Endothelial cell of umbilical vein (primary cell): Measurements from ENCODE around the gene LPAR5. TPM values are rescaled to one million over a fixed set of nuclear protein-coding genes. Genes with fewer than 3 reads are reported as not detected.
A peak's percentile ranks its signal among the peaks of the same experiment; 100 is the strongest.

Experiments
- BruUV-seq: library from RNA; stranded (reverse); fragments of 400-500 nt; replicated peaks from 2 replicates; lab custom pipeline; 2021; lab: Mats Ljungman, UMichigan
- CTCF ChIA-PET: fragments of 300-600, 350-600 bp; sonication (Branson Sonifier 250); formaldehyde crosslinking; loops from one replicate; lab custom pipeline; 2021; ENCODE audit warnings: antibody characterized with exemption, inconsistent platforms; lab: Charles Lee
- POLR2A ChIA-PET: fragments of 300-600, 350-600 bp; sonication (Branson Sonifier 250); formaldehyde crosslinking; loops from one replicate; lab custom pipeline; 2021; ENCODE audit warnings: antibody characterized with exemption, inconsistent platforms; lab: Charles Lee
- DNase-seq: peaks from one replicate; pipeline ENCODE4 v3.0.0-alpha.2; 2011; ENCODE audit warnings: low read depth, low spot score
- FAIRE-seq: peaks from 2 replicates; lab custom pipeline; 2011; peaks lifted over from hg19 to GRCh38; lab: Jason Lieb, UNC
- H2AFZ ChIP-seq: 2 replicates; pipeline ENCODE4 v1.6.0; 2012; ENCODE audit warnings: low read depth, low read length, control low read depth, inconsistent platforms
- H3K27ac ChIP-seq: 2 replicates; pipeline ENCODE4 v1.5.1; 2011; ENCODE audit warnings: low read depth, mild to moderate bottlenecking, control low read depth, low read length, moderate library complexity; ENCODE audit not compliant: insufficient read depth
- H3K27me3 ChIP-seq, 2 experiments: 2 replicates each; pipeline versions ENCODE4 v1.6.0 to v1.6.1; 2011; ENCODE audit warnings: low read length in 2 of 2, mixed read lengths in 1 of 2; ENCODE audit not compliant: control insufficient read depth in 2 of 2, insufficient read depth in 2 of 2
- H3K36me3 ChIP-seq, 2 experiments: 2 replicates in 1 of 2; 3 replicates in 1 of 2; pipeline ENCODE4 v1.5.1; 2011; ENCODE audit warnings: low read length in 2 of 2, mild to moderate bottlenecking in 1 of 2, moderate library complexity in 1 of 2; ENCODE audit not compliant: control insufficient read depth in 2 of 2, insufficient read depth in 2 of 2; ENCODE audit errors: extremely low read depth in 1 of 2
- H3K4me1 ChIP-seq: 3 replicates; pipeline ENCODE4 v1.5.1; 2011; ENCODE audit warnings: mild to moderate bottlenecking, low read length; ENCODE audit not compliant: control insufficient read depth, insufficient read depth; ENCODE audit errors: extremely low read depth
- H3K4me2 ChIP-seq: 2 replicates; pipeline ENCODE4 v1.6.1; 2011; ENCODE audit warnings: low read length, control low read depth, mixed read lengths; ENCODE audit not compliant: insufficient read depth
- H3K4me3 ChIP-seq, 3 experiments: fragments of 200-600 bp in 1 of 3; sonication (generic), shearing (Covaris generic) in 1 of 3; replicated peaks in 1 of 3; 2 replicates each; pipeline ENCODE4 v1.5.1; 2011 to 2016; ENCODE audit warnings: control low read depth in 3 of 3, low read length in 3 of 3, mild to moderate bottlenecking in 2 of 3, inconsistent platforms in 1 of 3, low read depth in 1 of 3, moderate library complexity in 1 of 3; ENCODE audit not compliant: insufficient read depth in 1 of 3
- H3K79me2 ChIP-seq: 2 replicates; pipeline ENCODE4 v1.6.0; 2012; ENCODE audit warnings: low read length, inconsistent platforms; ENCODE audit not compliant: control insufficient read depth, insufficient read depth
- H3K9ac ChIP-seq: replicated peaks from 2 replicates; pipeline ENCODE3; 2011; ENCODE audit warnings: low read length, control low read depth; ENCODE audit not compliant: insufficient read depth; ENCODE audit errors: extremely low read depth
- H3K9me1 ChIP-seq: replicated peaks from 3 replicates; pipeline ENCODE4 v1.6.0; 2011; ENCODE audit warnings: mild to moderate bottlenecking, low read length; ENCODE audit not compliant: control insufficient read depth, insufficient read depth; ENCODE audit errors: extremely low read depth
- H3K9me3 ChIP-seq: replicated peaks from 2 replicates; pipeline ENCODE4 v1.5.1; 2012; ENCODE audit warnings: low read length, inconsistent platforms; ENCODE audit not compliant: control insufficient read depth, insufficient read depth
- H4K20me1 ChIP-seq: replicated peaks from 2 replicates; pipeline ENCODE3; 2011; ENCODE audit warnings: mild to moderate bottlenecking, low read length; ENCODE audit not compliant: control insufficient read depth, insufficient read depth; ENCODE audit errors: extremely low read depth
- CTCF ChIP-seq, 2 donors: IDR thresholded peaks; 1 replicate in 1 of 2; 2 replicates in 1 of 2; pipeline ENCODE4 v1.5.1; 2011; ENCODE audit warnings: low read length in 2 of 2, mild to moderate bottlenecking in 2 of 2, moderate library complexity in 2 of 2, control low read depth in 1 of 2, inconsistent platforms in 1 of 2, low read depth in 1 of 2; ENCODE audit not compliant: insufficient read depth in 1 of 2; ENCODE audit errors: extremely low read depth in 1 of 2
- EZH2 ChIP-seq: IDR thresholded peaks from 2 replicates; pipeline ENCODE4 v1.6.1; 2012; ENCODE audit warnings: borderline replicate concordance, low read depth, mild to moderate bottlenecking, moderate library complexity, low read length, inconsistent platforms; ENCODE audit not compliant: severe bottlenecking
- FOS ChIP-seq: IDR thresholded peaks from 2 replicates; pipeline ENCODE4 v1.6.1; 2011; ENCODE audit warnings: mild to moderate bottlenecking, low read length, moderate library complexity, borderline replicate concordance; ENCODE audit not compliant: insufficient read depth
- GATA2 ChIP-seq: IDR thresholded peaks from 2 replicates; pipeline ENCODE4 v1.7.0; 2011; ENCODE audit warnings: low read depth, mild to moderate bottlenecking, moderate library complexity, mixed read lengths, low read length; ENCODE audit not compliant: insufficient read length, insufficient read depth
- JUN ChIP-seq: IDR thresholded peaks from 2 replicates; pipeline ENCODE4 v1.6.1; 2011; ENCODE audit warnings: borderline replicate concordance, low read depth; ENCODE audit not compliant: insufficient read length, insufficient read depth
- MAX ChIP-seq: IDR thresholded peaks from 2 replicates; pipeline ENCODE4 v1.6.1; 2011; ENCODE audit not compliant: insufficient read depth, insufficient read length
- MYC ChIP-seq: IDR thresholded peaks from one replicate; pipeline ENCODE4 v1.6.1; 2011; ENCODE audit warnings: mild to moderate bottlenecking, low read depth, low read length
- POLR2A ChIP-seq: IDR thresholded peaks from 2 replicates; pipeline ENCODE4 v1.6.1; 2012; ENCODE audit warnings: low read depth, mild to moderate bottlenecking, control low read depth, low read length
- POLR2AphosphoS5 ChIP-seq: IDR thresholded peaks from 2 replicates; pipeline ENCODE4 v1.6.1; 2012; ENCODE audit warnings: low read depth, mild to moderate bottlenecking, control low read depth, low read length, moderate library complexity; ENCODE audit not compliant: insufficient read depth
- dilution Hi-C: fragments of 300-500 bp; cut with MboI; formaldehyde crosslinking; loops from one replicate; pipeline ENCODE4 v1.15.0; 2019; ENCODE audit warnings: low sequenced_read_pairs; ENCODE audit not compliant: extremely low pct_ligation_motif_present
- intact Hi-C: fragments of 100-400 bp; cut with micrococcal nuclease; formaldehyde crosslinking; loops from one replicate; pipeline ENCODE4 v1.10.0; 2022
- polyA plus RNA-seq, 4 experiments: library from polyadenylated mRNA; depleted of rRNA in 3 of 4; stranded (reverse) in 3 of 4; unstranded in 1 of 4; fragments of >200 nt; gene quantifications; 2 replicates each; pipeline versions ENCODE4 v1.2.1 to v1.2.3, GENCODE V29; 2011 to 2012; ENCODE audit warnings: missing spikeins in 1 of 4
- total RNA-seq: library from RNA; stranded (reverse); gene quantifications from 2 replicates; pipeline ENCODE4 v1.2.3, GENCODE V29; 2021

Gene LPAR5
- total and polyA plus RNA-seq, 2 donors (not counting 3 experiments of a cell fraction or from before 2014, with no cell fraction given), result 0.23 TPM; not detected in 1

GRCh38 chr12:6612652-6613014, 23.1 kb downstream of the LPAR5 start:
- Histone ChIP-seq H4K20me1 (no peaks in the 10 kb centered on the region), H3K4me2 (no peak overlapping the region), H3K4me3 (no peak overlapping the region), H3K36me3 (no peaks in the 10 kb centered on the region), H3K27me3 (no peaks in the 10 kb centered on the region), H2AFZ (peak overlapping the region; percentile 94), H3K9me3 (no peaks in the 10 kb centered on the region), H3K27ac (no peak overlapping the region), H3K79me2 (no peaks in the 10 kb centered on the region), H3K9me1 (no peaks in the 10 kb centered on the region), H3K4me1 (peaks cover 15% of the 10 kb centered on the region), H3K9ac (no peak overlapping the region)
- BruUV-seq, result no TSS peak
- CTCF ChIA-PET, result interaction anchor here (0.9 to 1.2 kb wide), 2 partner anchors 86 to 189 kb away, joined by 3 read pairs; no protein-coding TSS in a partner anchor
- POLR2A ChIA-PET, result interaction anchor here (0.6 kb wide), 1 partner anchor 254 kb away, joined by 4 read pairs; no protein-coding TSS in a partner anchor
- intact Hi-C loops, result loop anchor here (10.0 kb wide), 1 partner anchor 1022 kb away; no protein-coding TSS in a partner anchor
- no peak for TF ChIP-seq EZH2
- TF ChIP-seq MAX, result no peak
- TF ChIP-seq POLR2A, result no peak
- no peak for TF ChIP-seq GATA2
- TF ChIP-seq JUN, result no peak
- TF ChIP-seq FOS, result no peak
- TF ChIP-seq POLR2AphosphoS5, result no peak
- TF ChIP-seq MYC, result no peak
- TF ChIP-seq CTCF (IDR thresholded peaks at IDR 0.05; ENCODE audit: extremely low read depth in 1 of 2, insufficient read depth in 1 of 2, low read depth in 1 of 2, low read length in 2 of 2), result no peak
- dilution Hi-C loops, result no loop called here
- no peak for DNase-seq
- FAIRE-seq, result no peak
